ENCODE results near the gene ZNF236. TPM values are rescaled to one million over a fixed set of nuclear protein-coding genes. Genes with fewer than 3 reads are reported as not detected.
A peak's percentile ranks its signal among the peaks of the same experiment; 100 is the strongest.
"Not testable (repeated sequence)": the region's sequence is repeated elsewhere in the genome, so short reads cannot be mapped to it uniquely, and the experiment has no call there.

Gene ZNF236
- total RNA-seq, 4 donors from 2014 or later: 10.1 to 15.8 (median 14.8) TPM

GRCh38 chr18:76962851-76963250, 140.5 kb downstream of the ZNF236 start:
- Histone ChIP-seq H3K27ac (replicated peaks in 1 of 4) (no peak overlapping the region), H3K27me3 (no peaks in the 10 kb centered on the region), H3K4me3 (no peak overlapping the region), H3K36me3 (peaks cover 9 to 50% (median 36%) of the 10 kb centered on the region in 4 donors), H3K9me3 (no peaks in the 10 kb centered on the region), H3K4me1 (peaks cover 0 to 3% (median 0%) of the 10 kb centered on the region in 4 donors)
- intact Hi-C loops (cut with DNase I): no loop called here
- no peak for DNase-seq (ENCODE audit: extremely low spot score)
- TF ChIP-seq POLR2AphosphoS5 (IDR thresholded peaks at IDR 0.05) (no peak), CTCF (IDR thresholded peaks at IDR 0.05) (no peak), EP300 (IDR thresholded peaks at IDR 0.05) (no peak), POLR2A (IDR thresholded peaks at IDR 0.05; ENCODE audit: low read depth) (no peak)
- 100% methylated on average over 1 of the region's 1 CpG for WGBS

GRCh38 chr18:76963936-76964335, 141.6 kb downstream of the ZNF236 start:
- 98% methylated on average over 2 of the region's 2 CpGs for WGBS
- H3K27ac ChIP-seq (replicated peaks in 1 of 4): no peak overlapping the region

GRCh38 chr18:76965555-76966151, 143.3 kb downstream of the ZNF236 start:
- WGBS: 98% methylated on average over 8 of the region's 11 CpGs
- peak; percentile 85 for DNase-seq (ENCODE audit: extremely low spot score)
- H3K27me3 ChIP-seq; H3K4me3 ChIP-seq; intact Hi-C loops (cut with DNase I); H3K27ac ChIP-seq (replicated peaks in 1 of 4); H3K9me3 ChIP-seq; H3K4me1 ChIP-seq: not testable (repeated sequence)
- peaks cover 8 to 38% (median 19%) of the 10 kb centered on the region in 4 donors for H3K36me3 ChIP-seq

More at GRCh38 chr18:76963936-76964335, 141.6 kb downstream of the ZNF236 start:
- DNase-seq (ENCODE audit: extremely low spot score): no peak
- Histone ChIP-seq H3K27me3 (no peaks in the 10 kb centered on the region), H3K36me3 (peaks cover 15 to 50% (median 31%) of the 10 kb centered on the region in 4 donors), H3K9me3 (no peaks in the 10 kb centered on the region), H3K4me1 (no peaks in the 10 kb centered on the region), H3K4me3 (no peak overlapping the region)
- intact Hi-C loops (cut with DNase I): no loop called here
- TF ChIP-seq EP300 (IDR thresholded peaks at IDR 0.05): no peak
- no peak for TF ChIP-seq CTCF (IDR thresholded peaks at IDR 0.05)
- TF ChIP-seq POLR2A (IDR thresholded peaks at IDR 0.05; ENCODE audit: low read depth): no peak
- TF ChIP-seq POLR2AphosphoS5 (IDR thresholded peaks at IDR 0.05): no peak

- H3K9me3 ChIP-seq; H3K27ac ChIP-seq (replicated peaks in 1 of 4); H3K27me3 ChIP-seq; intact Hi-C loops (cut with DNase I); H3K4me1 ChIP-seq; H3K4me3 ChIP-seq; DNase-seq (ENCODE audit: extremely low spot score): not testable (repeated sequence)
- H3K36me3 ChIP-seq: peaks cover 4 to 27% (median 10%) of the 10 kb centered on the region in 4 donors
Observed at GRCh38 chr18:76967299-76967698, 144.9 kb downstream of the ZNF236 start.

GRCh38 chr18:76967721-76968472, 145.5 kb downstream of the ZNF236 start:
- no peak for DNase-seq (ENCODE audit: extremely low spot score)
- Histone ChIP-seq H3K27ac (replicated peaks in 1 of 4) (no peak overlapping the region), H3K4me1 (peaks cover 0 to 9% (median 5%) of the 10 kb centered on the region in 4 donors), H3K27me3 (no peaks in the 10 kb centered on the region), H3K9me3 (no peaks in the 10 kb centered on the region), H3K4me3 (no peak overlapping the region), H3K36me3 (peaks cover 4 to 26% (median 10%) of the 10 kb centered on the region in 4 donors)
- TF ChIP-seq POLR2AphosphoS5 (IDR thresholded peaks at IDR 0.05): no peak
- TF ChIP-seq EP300 (IDR thresholded peaks at IDR 0.05): no peak
- no peak for TF ChIP-seq POLR2A (IDR thresholded peaks at IDR 0.05; ENCODE audit: low read depth)
- no peak for TF ChIP-seq CTCF (IDR thresholded peaks at IDR 0.05)
- intact Hi-C loops (cut with DNase I): no loop called here
- 64% methylated on average over 17 of the region's 17 CpGs for WGBS
